H1 (cell line): ENCODE results near the gene APOA1. TPM values are rescaled to one million over a fixed set of nuclear protein-coding genes. Genes with fewer than 3 reads are reported as not detected.

Source experiments
- TBP ChIP-seq: IDR thresholded peaks from 2 replicates; pipeline ENCODE4 v1.6.1; 2011; ENCODE audit warnings: low read depth, low read length, improper control_type of control experiment
- polyA plus RNA-seq, 7 experiments: library from polyadenylated mRNA; depleted of rRNA in 3 of 7; stranded (reverse) in 5 of 7; unstranded in 2 of 7; fragments of >200 nt in 5 of 7; fragments of 200-250 nt in 2 of 7; gene quantifications; 1 replicate in 5 of 7; 2 replicates in 1 of 7; 4 replicates in 1 of 7; pipeline versions ENCODE4 v1.2.1 to v1.2.3, GENCODE V29; 2011 to 2013; ENCODE audit warnings: missing spikeins in 2 of 7, mixed read lengths in 2 of 7
- total RNA-seq: library from RNA; stranded (reverse); fragmentation: NEBNext Ultra II Directional; extraction: Animal tissue kit (Norgen Biotek cat#: 25700); gene quantifications from 2 replicates; pipeline ENCODE4 v1.2.1, GENCODE V29; 2021

The APOA1 gene
- total and polyA plus RNA-seq, 2 of the 8 experiments (the other 6 are each of a cell fraction or from before 2014, with no cell fraction given) = 0.80 TPM; not detected in 1

GRCh38 chr11:116813170-116813569, 24.3 kb downstream of the APOA1 start (continued):
- TF ChIP-seq TBP = no peak
